Endothelial cell of umbilical vein (primary cell): ENCODE results near the gene CNTNAP2. TPM values are rescaled to one million over a fixed set of nuclear protein-coding genes. Genes with fewer than 3 reads are reported as not detected.

Experiments used
- BruUV-seq: library from RNA; stranded (reverse); fragments of 400-500 nt; replicated peaks from 2 replicates; lab custom pipeline; 2021; lab: Mats Ljungman, UMichigan
- CTCF ChIA-PET: fragments of 300-600, 350-600 bp; sonication (Branson Sonifier 250); formaldehyde crosslinking; loops from one replicate; lab custom pipeline; 2021; ENCODE audit warnings: antibody characterized with exemption, inconsistent platforms; lab: Charles Lee
- POLR2A ChIA-PET: fragments of 300-600, 350-600 bp; sonication (Branson Sonifier 250); formaldehyde crosslinking; loops from one replicate; lab custom pipeline; 2021; ENCODE audit warnings: antibody characterized with exemption, inconsistent platforms; lab: Charles Lee
- DNase-seq: peaks from one replicate; pipeline ENCODE4 v3.0.0-alpha.2; 2011; ENCODE audit warnings: low read depth, low spot score
- FAIRE-seq: peaks from 2 replicates; lab custom pipeline; 2011; peaks lifted over from hg19 to GRCh38; lab: Jason Lieb, UNC
- H2AFZ ChIP-seq: 2 replicates; pipeline ENCODE4 v1.6.0; 2012; ENCODE audit warnings: low read depth, low read length, control low read depth, inconsistent platforms
- H3K27ac ChIP-seq: 2 replicates; pipeline ENCODE4 v1.5.1; 2011; ENCODE audit warnings: low read depth, mild to moderate bottlenecking, control low read depth, low read length, moderate library complexity; ENCODE audit not compliant: insufficient read depth
- H3K27me3 ChIP-seq, 2 experiments: 2 replicates each; pipeline versions ENCODE4 v1.6.0 to v1.6.1; 2011; ENCODE audit warnings: low read length in 2 of 2, mixed read lengths in 1 of 2; ENCODE audit not compliant: control insufficient read depth in 2 of 2, insufficient read depth in 2 of 2
- H3K36me3 ChIP-seq, 2 experiments: 2 replicates in 1 of 2; 3 replicates in 1 of 2; pipeline ENCODE4 v1.5.1; 2011; ENCODE audit warnings: low read length in 2 of 2, mild to moderate bottlenecking in 1 of 2, moderate library complexity in 1 of 2; ENCODE audit not compliant: control insufficient read depth in 2 of 2, insufficient read depth in 2 of 2; ENCODE audit errors: extremely low read depth in 1 of 2
- H3K4me1 ChIP-seq: 3 replicates; pipeline ENCODE4 v1.5.1; 2011; ENCODE audit warnings: mild to moderate bottlenecking, low read length; ENCODE audit not compliant: control insufficient read depth, insufficient read depth; ENCODE audit errors: extremely low read depth
- H3K4me2 ChIP-seq: 2 replicates; pipeline ENCODE4 v1.6.1; 2011; ENCODE audit warnings: low read length, control low read depth, mixed read lengths; ENCODE audit not compliant: insufficient read depth
- H3K4me3 ChIP-seq, 3 experiments: fragments of 200-600 bp in 1 of 3; sonication (generic), shearing (Covaris generic) in 1 of 3; replicated peaks in 1 of 3; 2 replicates each; pipeline ENCODE4 v1.5.1; 2011 to 2016; ENCODE audit warnings: control low read depth in 3 of 3, low read length in 3 of 3, mild to moderate bottlenecking in 2 of 3, inconsistent platforms in 1 of 3, low read depth in 1 of 3, moderate library complexity in 1 of 3; ENCODE audit not compliant: insufficient read depth in 1 of 3
- H3K79me2 ChIP-seq: 2 replicates; pipeline ENCODE4 v1.6.0; 2012; ENCODE audit warnings: low read length, inconsistent platforms; ENCODE audit not compliant: control insufficient read depth, insufficient read depth
- H3K9ac ChIP-seq: replicated peaks from 2 replicates; pipeline ENCODE3; 2011; ENCODE audit warnings: low read length, control low read depth; ENCODE audit not compliant: insufficient read depth; ENCODE audit errors: extremely low read depth
- H3K9me1 ChIP-seq: replicated peaks from 3 replicates; pipeline ENCODE4 v1.6.0; 2011; ENCODE audit warnings: mild to moderate bottlenecking, low read length; ENCODE audit not compliant: control insufficient read depth, insufficient read depth; ENCODE audit errors: extremely low read depth
- H3K9me3 ChIP-seq: replicated peaks from 2 replicates; pipeline ENCODE4 v1.5.1; 2012; ENCODE audit warnings: low read length, inconsistent platforms; ENCODE audit not compliant: control insufficient read depth, insufficient read depth
- H4K20me1 ChIP-seq: replicated peaks from 2 replicates; pipeline ENCODE3; 2011; ENCODE audit warnings: mild to moderate bottlenecking, low read length; ENCODE audit not compliant: control insufficient read depth, insufficient read depth; ENCODE audit errors: extremely low read depth
- EZH2 ChIP-seq: IDR thresholded peaks from 2 replicates; pipeline ENCODE4 v1.6.1; 2012; ENCODE audit warnings: borderline replicate concordance, low read depth, mild to moderate bottlenecking, moderate library complexity, low read length, inconsistent platforms; ENCODE audit not compliant: severe bottlenecking
- FOS ChIP-seq: IDR thresholded peaks from 2 replicates; pipeline ENCODE4 v1.6.1; 2011; ENCODE audit warnings: mild to moderate bottlenecking, low read length, moderate library complexity, borderline replicate concordance; ENCODE audit not compliant: insufficient read depth
- GATA2 ChIP-seq: IDR thresholded peaks from 2 replicates; pipeline ENCODE4 v1.7.0; 2011; ENCODE audit warnings: low read depth, mild to moderate bottlenecking, moderate library complexity, mixed read lengths, low read length; ENCODE audit not compliant: insufficient read length, insufficient read depth
- JUN ChIP-seq: IDR thresholded peaks from 2 replicates; pipeline ENCODE4 v1.6.1; 2011; ENCODE audit warnings: borderline replicate concordance, low read depth; ENCODE audit not compliant: insufficient read length, insufficient read depth
- MYC ChIP-seq: IDR thresholded peaks from one replicate; pipeline ENCODE4 v1.6.1; 2011; ENCODE audit warnings: mild to moderate bottlenecking, low read depth, low read length
- POLR2A ChIP-seq: IDR thresholded peaks from 2 replicates; pipeline ENCODE4 v1.6.1; 2012; ENCODE audit warnings: low read depth, mild to moderate bottlenecking, control low read depth, low read length
- dilution Hi-C: fragments of 300-500 bp; cut with MboI; formaldehyde crosslinking; loops from one replicate; pipeline ENCODE4 v1.15.0; 2019; ENCODE audit warnings: low sequenced_read_pairs; ENCODE audit not compliant: extremely low pct_ligation_motif_present
- intact Hi-C: fragments of 100-400 bp; cut with micrococcal nuclease; formaldehyde crosslinking; loops from one replicate; pipeline ENCODE4 v1.10.0; 2022
- polyA plus RNA-seq, 4 experiments: library from polyadenylated mRNA; depleted of rRNA in 3 of 4; stranded (reverse) in 3 of 4; unstranded in 1 of 4; fragments of >200 nt; gene quantifications; 2 replicates each; pipeline versions ENCODE4 v1.2.1 to v1.2.3, GENCODE V29; 2011 to 2012; ENCODE audit warnings: missing spikeins in 1 of 4
- total RNA-seq: library from RNA; stranded (reverse); gene quantifications from 2 replicates; pipeline ENCODE4 v1.2.3, GENCODE V29; 2021
- TF ChIP-seq, protein P1 (sequence below), 2 donors: IDR thresholded peaks; 1 replicate in 1 of 2; 2 replicates in 1 of 2; pipeline ENCODE4 v1.5.1; 2011; ENCODE audit warnings: low read length in 2 of 2, mild to moderate bottlenecking in 2 of 2, moderate library complexity in 2 of 2, control low read depth in 1 of 2, inconsistent platforms in 1 of 2, low read depth in 1 of 2; ENCODE audit not compliant: insufficient read depth in 1 of 2; ENCODE audit errors: extremely low read depth in 1 of 2

The CNTNAP2 gene
- total and polyA plus RNA-seq, 2 donors (not counting 3 experiments of a cell fraction or from before 2014, with no cell fraction given) = not detected

DNA sequence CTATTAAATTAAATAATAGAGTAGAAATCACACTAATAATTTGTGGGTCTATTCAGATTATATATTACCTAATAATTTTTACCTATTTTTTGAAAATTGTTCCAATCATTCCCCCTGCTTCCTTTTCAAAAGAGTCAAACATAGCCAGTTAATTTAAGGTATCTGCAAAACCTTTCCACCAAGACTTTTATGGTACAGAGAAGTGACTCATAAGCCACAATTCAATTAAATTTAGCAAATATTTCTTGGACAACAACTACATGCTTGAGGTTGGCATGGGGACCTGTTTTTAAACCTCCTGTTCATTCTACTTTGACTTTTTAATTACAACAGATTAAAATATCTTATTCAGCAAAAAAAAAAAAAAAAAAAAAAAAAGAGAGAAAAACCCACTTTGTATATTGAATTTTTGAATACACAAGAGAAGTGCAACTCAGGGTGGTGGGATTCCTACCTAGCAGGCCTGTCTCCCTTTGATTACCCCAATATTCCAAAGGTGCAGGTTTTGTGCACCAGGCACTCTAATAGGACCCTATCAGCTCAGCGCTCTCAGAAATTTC, 2172.1 kb downstream of the CNTNAP2 start:
- H2AFZ ChIP-seq = no peak overlapping the region
- H4K20me1 ChIP-seq = no peaks in the 10 kb centered on the region
- dilution Hi-C loops (no loop called here), intact Hi-C loops (no loop called here)
- H3K4me1 ChIP-seq = no peaks in the 10 kb centered on the region
- no peak overlapping the region for H3K4me3 ChIP-seq
- no peaks in the 10 kb centered on the region for H3K9me3 ChIP-seq
- no peaks in the 10 kb centered on the region for H3K27me3 ChIP-seq
- ChIA-PET POLR2A (no interaction called here), CTCF (no interaction called here)
- DNase-seq = no peak
- BruUV-seq = no TSS peak
- no peak overlapping the region for H3K27ac ChIP-seq
- no peak for FAIRE-seq
- no peak overlapping the region for H3K9ac ChIP-seq
- H3K79me2 ChIP-seq = no peaks in the 10 kb centered on the region
- H3K36me3 ChIP-seq = no peaks in the 10 kb centered on the region
- no peaks in the 10 kb centered on the region for H3K9me1 ChIP-seq
- TF ChIP-seq EZH2 (no peak), JUN (no peak), GATA2 (no peak), FOS (no peak), POLR2A (no peak), MYC (no peak)
- TF ChIP-seq, protein P1, sequence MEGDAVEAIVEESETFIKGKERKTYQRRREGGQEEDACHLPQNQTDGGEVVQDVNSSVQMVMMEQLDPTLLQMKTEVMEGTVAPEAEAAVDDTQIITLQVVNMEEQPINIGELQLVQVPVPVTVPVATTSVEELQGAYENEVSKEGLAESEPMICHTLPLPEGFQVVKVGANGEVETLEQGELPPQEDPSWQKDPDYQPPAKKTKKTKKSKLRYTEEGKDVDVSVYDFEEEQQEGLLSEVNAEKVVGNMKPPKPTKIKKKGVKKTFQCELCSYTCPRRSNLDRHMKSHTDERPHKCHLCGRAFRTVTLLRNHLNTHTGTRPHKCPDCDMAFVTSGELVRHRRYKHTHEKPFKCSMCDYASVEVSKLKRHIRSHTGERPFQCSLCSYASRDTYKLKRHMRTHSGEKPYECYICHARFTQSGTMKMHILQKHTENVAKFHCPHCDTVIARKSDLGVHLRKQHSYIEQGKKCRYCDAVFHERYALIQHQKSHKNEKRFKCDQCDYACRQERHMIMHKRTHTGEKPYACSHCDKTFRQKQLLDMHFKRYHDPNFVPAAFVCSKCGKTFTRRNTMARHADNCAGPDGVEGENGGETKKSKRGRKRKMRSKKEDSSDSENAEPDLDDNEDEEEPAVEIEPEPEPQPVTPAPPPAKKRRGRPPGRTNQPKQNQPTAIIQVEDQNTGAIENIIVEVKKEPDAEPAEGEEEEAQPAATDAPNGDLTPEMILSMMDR (IDR thresholded peaks at IDR 0.05; ENCODE audit: extremely low read depth in 1 of 2, insufficient read depth in 1 of 2, low read depth in 1 of 2, low read length in 2 of 2) = no peak
- H3K4me2 ChIP-seq = no peak overlapping the region
